GM12878 (cell line): ENCODE data around the gene PDIA5. TPM values are rescaled to one million over a fixed set of nuclear protein-coding genes. Genes with fewer than 3 reads are reported as not detected.

Experiments
- ATAC-seq: fragments of 200-7000 bp; cut with Tn5 transposase; 3 replicates; pipeline ENCODE4 v1.9.1; 2020; ENCODE audit warnings: mild to moderate bottlenecking, moderate library complexity
- BruUV-seq: library from RNA; stranded (reverse); fragments of 400-500 nt; replicated peaks from 2 replicates; lab custom pipeline; 2021; lab: Mats Ljungman, UMichigan
- CTCF ChIA-PET: fragments of 300-600 bp; sonication (Branson Sonifier 250); formaldehyde crosslinking; extraction: SDS; loops from one replicate; lab custom pipeline; 2021; ENCODE audit warnings: inconsistent platforms; lab: Yijun Ruan, JAX
- POLR2A ChIA-PET: fragments of 350-600 bp; formaldehyde crosslinking; extraction: SDS; loops from one replicate; lab custom pipeline; 2021; ENCODE audit warnings: inconsistent platforms; lab: Charles Lee
- RAD21 ChIA-PET: fragments of 300-600 bp; sonication (Branson Sonifier 250); formaldehyde crosslinking; loops from one replicate; lab custom pipeline; 2023; ENCODE audit warnings: antibody characterized with exemption; ENCODE audit not compliant: unreplicated experiment; lab: Charles Lee
- SMC1A ChIA-PET: fragments of 300-600 bp; sonication (Branson Sonifier 250); formaldehyde crosslinking; loops from one replicate; lab custom pipeline; 2023; ENCODE audit not compliant: unreplicated experiment, uncharacterized antibody; lab: Charles Lee
- DNase-seq: peaks from one replicate; pipeline ENCODE4 v3.0.0-alpha.2; 2011; ENCODE audit warnings: low read depth, low spot score
- FAIRE-seq: peaks from 3 replicates; lab custom pipeline; 2011; peaks lifted over from hg19 to GRCh38; lab: Jason Lieb, UNC
- H2AFZ ChIP-seq: 2 replicates; pipeline ENCODE4 v1.6.0; 2011; ENCODE audit warnings: low read depth, low read length, control low read depth; ENCODE audit not compliant: control insufficient read depth
- H3K27ac ChIP-seq: 2 replicates; pipeline ENCODE4 v1.5.1; 2011; ENCODE audit warnings: control low read depth; ENCODE audit not compliant: control insufficient read depth, insufficient read depth
- H3K27me3 ChIP-seq, 2 experiments: replicated peaks in 1 of 2; 2 replicates each; pipeline versions ENCODE4 v1.6.0 to v1.6.1; 2011; ENCODE audit warnings: low read length in 1 of 2; ENCODE audit not compliant: control insufficient read depth in 2 of 2, insufficient read depth in 2 of 2
- H3K36me3 ChIP-seq, 2 experiments: 2 replicates each; pipeline ENCODE4 v1.5.1; 2011; ENCODE audit warnings: low read length in 1 of 2; ENCODE audit not compliant: control insufficient read depth in 2 of 2, insufficient read depth in 2 of 2
- H3K4me1 ChIP-seq: 2 replicates; pipeline ENCODE4 v1.6.1; 2011; ENCODE audit warnings: mild to moderate bottlenecking, low read length, moderate library complexity, mixed read lengths; ENCODE audit not compliant: control insufficient read depth, insufficient read depth
- H3K4me2 ChIP-seq: 2 replicates; pipeline ENCODE4 v1.6.0; 2011; ENCODE audit warnings: control low read depth; ENCODE audit not compliant: control insufficient read depth, insufficient read depth
- H3K4me3 ChIP-seq: fragments of 200-600 bp; sonication (generic); 2 replicates; pipeline ENCODE4 v1.5.1; 2016
- H3K79me2 ChIP-seq: 2 replicates; pipeline ENCODE4 v1.6.0; 2011; ENCODE audit warnings: low read length; ENCODE audit not compliant: control insufficient read depth, insufficient read depth
- H3K9ac ChIP-seq: 2 replicates; pipeline ENCODE4 v1.8.0; 2011; ENCODE audit warnings: low read length, control low read depth, mixed read lengths; ENCODE audit not compliant: control insufficient read depth, insufficient read depth
- H3K9me3 ChIP-seq: replicated peaks from 3 replicates; pipeline ENCODE4 v1.5.1; 2011; ENCODE audit warnings: mild to moderate bottlenecking, low read length; ENCODE audit not compliant: control insufficient read depth, insufficient read depth
- H4K20me1 ChIP-seq: 2 replicates; pipeline ENCODE4 v1.6.0; 2011; ENCODE audit not compliant: control insufficient read depth, insufficient read depth
- BHLHE40 ChIP-seq, 2 experiments: fragments of 450-650 bp in 1 of 2; IDR thresholded peaks; 2 replicates each; pipeline ENCODE4 v1.6.1; 2011 to 2017; ENCODE audit warnings: low read depth in 2 of 2, borderline replicate concordance in 1 of 2, improper control_type of control experiment in 1 of 2, low read length in 1 of 2, mild to moderate bottlenecking in 1 of 2
- CBFB ChIP-seq: IDR thresholded peaks from 2 replicates; pipeline ENCODE4 v1.6.1; 2016; ENCODE audit warnings: antibody characterized with exemption, low read depth
- CBX3 ChIP-seq: fragments of 200-600 bp; sonication (generic); IDR thresholded peaks from 2 replicates; pipeline ENCODE4 v1.6.1; 2016; ENCODE audit warnings: low read depth, borderline replicate concordance
- CBX5 ChIP-seq: sonication (generic); IDR thresholded peaks from 2 replicates; pipeline ENCODE4 v1.6.1; 2016; ENCODE audit warnings: low read depth, moderate library complexity, mild to moderate bottlenecking, inconsistent platforms
- ETV6 ChIP-seq, 2 experiments: fragments of 450-650 bp in 1 of 2; IDR thresholded peaks in 1 of 2; conservative IDR thresholded peaks in 1 of 2; 2 replicates each; pipeline ENCODE4 v1.6.1; 2014; ENCODE audit warnings: antibody characterized with exemption in 1 of 2, borderline replicate concordance in 1 of 2, low read depth in 1 of 2, mild to moderate bottlenecking in 1 of 2, moderate library complexity in 1 of 2
- GATAD2B ChIP-seq: fragments of 450-650 bp; conservative IDR thresholded peaks from 2 replicates; pipeline ENCODE4 v1.6.1; 2017; ENCODE audit warnings: low read depth, mild to moderate bottlenecking, moderate library complexity
- HDAC6 ChIP-seq: fragments of 200-600 bp; sonication (generic); IDR thresholded peaks from one replicate; pipeline ENCODE4 v1.8.0; 2017; ENCODE audit warnings: antibody characterized with exemption; ENCODE audit not compliant: unreplicated experiment
- IRF4 ChIP-seq: IDR thresholded peaks from 2 replicates; pipeline ENCODE4 v1.6.1; 2011; ENCODE audit warnings: low read depth, low read length
- KDM1A ChIP-seq: fragments of 200-600 bp; sonication (generic); IDR thresholded peaks from 2 replicates; pipeline ENCODE4 v1.6.1; 2016; ENCODE audit warnings: borderline replicate concordance
- KLF5 ChIP-seq: fragments of 450-650 bp; IDR thresholded peaks from 2 replicates; pipeline ENCODE4 v1.6.1; 2014; ENCODE audit warnings: mild to moderate bottlenecking; ENCODE audit not compliant: partially characterized antibody
- MEF2A ChIP-seq: IDR thresholded peaks from 2 replicates; pipeline ENCODE4 v1.6.1; 2011; ENCODE audit warnings: low read depth, mild to moderate bottlenecking, low read length, moderate library complexity; ENCODE audit not compliant: insufficient read depth
- MYB ChIP-seq: fragments of 150-350 bp; IDR thresholded peaks from 2 replicates; pipeline ENCODE4 v1.6.1; 2014; ENCODE audit warnings: mild to moderate bottlenecking, low read depth, low read length, borderline replicate concordance
- NFIC ChIP-seq: IDR thresholded peaks from 2 replicates; pipeline ENCODE4 v1.6.1; 2012; ENCODE audit warnings: low read depth, mild to moderate bottlenecking, inconsistent platforms, low read length, moderate library complexity
- NFXL1 ChIP-seq: fragments of 450-650 bp; IDR thresholded peaks from 2 replicates; pipeline ENCODE4 v1.6.1; 2017; ENCODE audit warnings: antibody characterized with exemption, mild to moderate bottlenecking, borderline replicate concordance
- PAX5 ChIP-seq: IDR thresholded peaks from 2 replicates; pipeline ENCODE4 v1.6.1; 2011; ENCODE audit warnings: low read depth, low read length, borderline replicate concordance
- RAD51 ChIP-seq: fragments of 450-650 bp; IDR thresholded peaks from 2 replicates; pipeline ENCODE4 v1.6.1; 2016; ENCODE audit warnings: moderate library complexity, mild to moderate bottlenecking, inconsistent platforms
- SREBF1 ChIP-seq: IDR thresholded peaks from 2 replicates; pipeline ENCODE4 v1.6.1; 2012; ENCODE audit warnings: mild to moderate bottlenecking, low read length
- WGBS: methylation state at CpG from one replicate; pipeline ENCODE4 v1.1.6; 2016; ENCODE audit warnings: low lambda C conversion rate; ENCODE audit not compliant: insufficient replicate concordance, insufficient coverage; ENCODE audit errors: missing lambda C conversion rate; 5-methylcytosine and 5-hydroxymethylcytosine counted together
- in situ Hi-C: fragments of 300-500 bp; cut with MboI; formaldehyde crosslinking; loops from 9 replicates; pipeline ENCODE4 v1.14.3; 2018; ENCODE audit warnings: mixed read lengths
- intact Hi-C: fragments of 100-400 bp; cut with micrococcal nuclease; formaldehyde crosslinking; loops from one replicate; pipeline ENCODE4 v1.14.2; 2022; ENCODE audit not compliant: unreplicated experiment
- polyA plus RNA-seq, 11 experiments: library from polyadenylated mRNA; depleted of rRNA in 4 of 11; unstranded in 6 of 11; stranded (reverse) in 5 of 11; fragments of >200 nt; fragmentation: Nextera tagmentation in 4 of 11; fragmentation: Illumina TruSeq in 1 of 11; extraction: Ambion mirVana in 4 of 11; extraction: Trizol in 1 of 11; gene quantifications; 1 replicate in 1 of 11; 2 replicates in 10 of 11; pipeline versions ENCODE4 v1.2.1 to v1.2.3, GENCODE V29; 2011 to 2016; ENCODE audit warnings: inconsistent platforms in 2 of 11, missing spikeins in 2 of 11, low read depth in 1 of 11
- total RNA-seq, 4 experiments: library from RNA; depleted of rRNA in 3 of 4; stranded (reverse); fragments of >200 nt in 3 of 4; fragmentation: Illumina TruSeq in 1 of 4; extraction: Trizol in 1 of 4; gene quantifications; 2 replicates each; pipeline versions ENCODE4 v1.2.1 to v1.2.3, GENCODE V29; 2013 to 2021
- TF ChIP-seq, protein P1 (sequence below): IDR thresholded peaks from 2 replicates; pipeline ENCODE4 v1.6.1; 2012; ENCODE audit warnings: low read length, inconsistent platforms
- TF ChIP-seq, protein P2 (sequence below): fragments of 450-650 bp; conservative IDR thresholded peaks from 2 replicates; pipeline ENCODE4 v1.6.1; 2017; ENCODE audit warnings: mild to moderate bottlenecking, moderate library complexity

Gene PDIA5
- total and polyA plus RNA-seq, 10 of the 15 experiments (the other 5 are each of a cell fraction or from before 2014, with no cell fraction given): 4.1 to 24.8 (median 19.2) TPM

- TF ChIP-seq CBX5 (no peak), GATAD2B (no peak), CBX3 (no peak), KDM1A (no peak), SREBF1 (no peak), MEF2A (no peak), KLF5 (no peak), IRF4 (no peak), NFXL1 (no peak), RAD51 (no peak), NFIC (no peak)
- TF ChIP-seq, protein P1, sequence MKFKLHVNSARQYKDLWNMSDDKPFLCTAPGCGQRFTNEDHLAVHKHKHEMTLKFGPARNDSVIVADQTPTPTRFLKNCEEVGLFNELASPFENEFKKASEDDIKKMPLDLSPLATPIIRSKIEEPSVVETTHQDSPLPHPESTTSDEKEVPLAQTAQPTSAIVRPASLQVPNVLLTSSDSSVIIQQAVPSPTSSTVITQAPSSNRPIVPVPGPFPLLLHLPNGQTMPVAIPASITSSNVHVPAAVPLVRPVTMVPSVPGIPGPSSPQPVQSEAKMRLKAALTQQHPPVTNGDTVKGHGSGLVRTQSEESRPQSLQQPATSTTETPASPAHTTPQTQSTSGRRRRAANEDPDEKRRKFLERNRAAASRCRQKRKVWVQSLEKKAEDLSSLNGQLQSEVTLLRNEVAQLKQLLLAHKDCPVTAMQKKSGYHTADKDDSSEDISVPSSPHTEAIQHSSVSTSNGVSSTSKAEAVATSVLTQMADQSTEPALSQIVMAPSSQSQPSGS: no peak
These were observed 2.3 kb upstream of the PDIA5 start (continued) for GRCh38 chr3:123064506-123064905.

DNA sequence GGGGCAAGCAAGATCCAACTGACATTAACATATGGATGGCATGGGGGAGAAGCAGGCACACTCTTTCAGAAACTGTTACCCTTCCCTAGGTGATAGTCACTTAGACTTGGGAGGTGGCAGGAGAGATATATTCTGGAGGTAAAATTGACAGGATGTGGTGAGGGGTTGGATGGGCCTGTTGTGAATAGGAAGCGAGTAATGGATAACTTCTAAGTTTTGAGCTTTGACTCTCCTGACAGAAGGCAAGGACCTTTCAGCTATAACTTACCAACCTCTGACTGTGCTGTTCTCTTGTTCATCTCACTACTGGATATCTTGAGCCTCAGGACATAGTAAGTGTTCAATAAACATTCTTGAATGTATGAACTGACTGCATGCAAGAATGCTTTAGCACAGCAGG is 1.9 kb upstream of the PDIA5 start:
- FAIRE-seq: no peak
- TF ChIP-seq, protein P2, sequence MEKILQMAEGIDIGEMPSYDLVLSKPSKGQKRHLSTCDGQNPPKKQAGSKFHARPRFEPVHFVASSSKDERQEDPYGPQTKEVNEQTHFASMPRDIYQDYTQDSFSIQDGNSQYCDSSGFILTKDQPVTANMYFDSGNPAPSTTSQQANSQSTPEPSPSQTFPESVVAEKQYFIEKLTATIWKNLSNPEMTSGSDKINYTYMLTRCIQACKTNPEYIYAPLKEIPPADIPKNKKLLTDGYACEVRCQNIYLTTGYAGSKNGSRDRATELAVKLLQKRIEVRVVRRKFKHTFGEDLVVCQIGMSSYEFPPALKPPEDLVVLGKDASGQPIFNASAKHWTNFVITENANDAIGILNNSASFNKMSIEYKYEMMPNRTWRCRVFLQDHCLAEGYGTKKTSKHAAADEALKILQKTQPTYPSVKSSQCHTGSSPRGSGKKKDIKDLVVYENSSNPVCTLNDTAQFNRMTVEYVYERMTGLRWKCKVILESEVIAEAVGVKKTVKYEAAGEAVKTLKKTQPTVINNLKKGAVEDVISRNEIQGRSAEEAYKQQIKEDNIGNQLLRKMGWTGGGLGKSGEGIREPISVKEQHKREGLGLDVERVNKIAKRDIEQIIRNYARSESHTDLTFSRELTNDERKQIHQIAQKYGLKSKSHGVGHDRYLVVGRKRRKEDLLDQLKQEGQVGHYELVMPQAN: no peak
- TF ChIP-seq BHLHE40 (IDR thresholded peaks at IDR 0.05; ENCODE audit: borderline replicate concordance in 1 of 2, low read depth in 2 of 2, low read length in 1 of 2) (no peak), MYB (no peak), PAX5 (no peak), HDAC6 (no peak), ETV6 (conservative IDR thresholded peaks at IDR 0.05 in 1 of 2, IDR thresholded peaks at IDR 0.05 in 1 of 2; ENCODE audit: borderline replicate concordance in 1 of 2, low read depth in 1 of 2) (no peak), CBFB (no peak)

More for the DNA sequence above, 1.9 kb upstream of the PDIA5 start:
- Histone ChIP-seq H3K27me3 (no peaks in the 10 kb centered on the region; a peak in 1 of 4 replicates), H2AFZ (no peak overlapping the region), H3K79me2 (peaks cover 25% of the 10 kb centered on the region), H4K20me1 (no peaks in the 10 kb centered on the region), H3K4me2 (no peak overlapping the region), H3K27ac (no peak overlapping the region), H3K4me1 (peaks cover 4% of the 10 kb centered on the region), H3K9ac (no peak overlapping the region), H3K4me3 (no peak overlapping the region), H3K9me3 (no peaks in the 10 kb centered on the region), H3K36me3 (no peaks in the 10 kb centered on the region)
- ATAC-seq: no peak
- RAD21 ChIA-PET: no interaction called here
- WGBS: 100% methylated on average over 1 of the region's 1 CpG
- intact Hi-C loops: no loop called here
- no peak for DNase-seq
- POLR2A ChIA-PET: no interaction called here
- SMC1A ChIA-PET: interaction anchor here (0.6 kb wide), 1 partner anchor 184 kb away, joined by 5 read pairs; no protein-coding TSS in a partner anchor
- in situ Hi-C loops: no loop called here
- BruUV-seq: no TSS peak
- CTCF ChIA-PET: no interaction called here
